Measurements from ENCODE around the gene NFATC1. TPM values are rescaled to one million over a fixed set of nuclear protein-coding genes. Genes with fewer than 3 reads are reported as not detected.
A peak's percentile ranks its signal among the peaks of the same experiment; 100 is the strongest.

Gene NFATC1
- total RNA-seq, 1 donor from 2014 or later = 52.6 TPM

DNA sequence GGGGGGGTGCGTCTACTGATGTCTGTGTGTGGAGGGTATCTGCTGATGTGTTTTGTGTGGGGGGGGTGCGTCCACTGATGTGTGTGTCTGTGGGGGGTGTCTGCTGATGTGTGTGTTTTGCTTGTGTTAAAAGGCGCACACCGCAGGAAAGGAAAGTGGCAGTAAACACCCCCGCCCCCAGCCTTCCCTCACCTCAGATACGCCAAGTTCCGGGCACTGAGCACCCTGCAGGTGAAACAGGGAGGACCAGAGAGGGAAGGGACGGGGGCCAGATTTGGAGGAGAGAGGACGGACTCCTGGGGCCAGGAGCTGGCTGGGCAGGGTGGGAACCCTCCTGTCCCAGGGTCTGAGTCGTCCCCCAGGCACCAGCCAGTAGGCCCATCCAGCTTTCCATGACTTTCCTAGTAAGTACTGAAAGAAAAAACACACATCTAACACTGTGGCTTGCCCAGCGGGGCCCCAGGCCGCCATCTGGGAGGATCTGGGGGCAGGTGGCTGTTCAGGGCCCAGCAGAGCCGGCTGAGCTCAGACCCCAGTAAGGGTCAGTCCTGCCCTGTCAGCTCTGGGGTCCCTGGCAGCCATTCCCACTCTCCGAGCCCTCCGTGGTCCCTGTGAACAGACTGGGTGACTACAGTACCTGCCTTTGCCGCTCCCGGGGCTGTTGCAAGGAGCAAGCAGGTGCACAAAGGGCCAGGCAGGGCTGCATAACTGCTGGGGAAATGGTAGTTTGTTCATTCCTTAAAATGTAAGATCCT lies 126.9 kb downstream of the NFATC1 start:
- ChIA-PET POLR2A (interaction anchor here (0.6 to 2.8 kb wide), 15 partner anchors 11 to 454 kb away, joined by 3 to 45 read pairs (median 15); partner anchors contain the start of genes ATP9B and NFATC1), CTCF (interaction anchor here (0.6 to 2.9 kb wide), 9 partner anchors 14 to 145 kb away, joined by 3 to 43 read pairs (median 4); no protein-coding TSS in a partner anchor)
- Mint-ChIP-seq H3K4me3 (peak overlapping the region; percentile 81), H3K27ac (peak overlapping the region; percentile 91), H3K27me3 (no peaks in the 10 kb centered on the region), H3K9me3 (no peaks in the 10 kb centered on the region), H3K4me1 (peaks cover 72% of the 10 kb centered on the region), H3K36me3 (ENCODE audit: low read depth) (peaks cover 15% of the 10 kb centered on the region)
- TF ChIP-seq, protein P1, sequence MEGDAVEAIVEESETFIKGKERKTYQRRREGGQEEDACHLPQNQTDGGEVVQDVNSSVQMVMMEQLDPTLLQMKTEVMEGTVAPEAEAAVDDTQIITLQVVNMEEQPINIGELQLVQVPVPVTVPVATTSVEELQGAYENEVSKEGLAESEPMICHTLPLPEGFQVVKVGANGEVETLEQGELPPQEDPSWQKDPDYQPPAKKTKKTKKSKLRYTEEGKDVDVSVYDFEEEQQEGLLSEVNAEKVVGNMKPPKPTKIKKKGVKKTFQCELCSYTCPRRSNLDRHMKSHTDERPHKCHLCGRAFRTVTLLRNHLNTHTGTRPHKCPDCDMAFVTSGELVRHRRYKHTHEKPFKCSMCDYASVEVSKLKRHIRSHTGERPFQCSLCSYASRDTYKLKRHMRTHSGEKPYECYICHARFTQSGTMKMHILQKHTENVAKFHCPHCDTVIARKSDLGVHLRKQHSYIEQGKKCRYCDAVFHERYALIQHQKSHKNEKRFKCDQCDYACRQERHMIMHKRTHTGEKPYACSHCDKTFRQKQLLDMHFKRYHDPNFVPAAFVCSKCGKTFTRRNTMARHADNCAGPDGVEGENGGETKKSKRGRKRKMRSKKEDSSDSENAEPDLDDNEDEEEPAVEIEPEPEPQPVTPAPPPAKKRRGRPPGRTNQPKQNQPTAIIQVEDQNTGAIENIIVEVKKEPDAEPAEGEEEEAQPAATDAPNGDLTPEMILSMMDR (IDR thresholded peaks at IDR 0.05) = no peak
- DNase-seq = peak; percentile 30
- no peak for ATAC-seq (ENCODE audit: low read depth)
- intact Hi-C loops (cut with micrococcal nuclease) = loop anchor here (1.0 to 10.0 kb wide), 10 partner anchors 15 to 622 kb away; partner anchors contain the start of genes ATP9B, CTDP1 and TXNL4A

DNA sequence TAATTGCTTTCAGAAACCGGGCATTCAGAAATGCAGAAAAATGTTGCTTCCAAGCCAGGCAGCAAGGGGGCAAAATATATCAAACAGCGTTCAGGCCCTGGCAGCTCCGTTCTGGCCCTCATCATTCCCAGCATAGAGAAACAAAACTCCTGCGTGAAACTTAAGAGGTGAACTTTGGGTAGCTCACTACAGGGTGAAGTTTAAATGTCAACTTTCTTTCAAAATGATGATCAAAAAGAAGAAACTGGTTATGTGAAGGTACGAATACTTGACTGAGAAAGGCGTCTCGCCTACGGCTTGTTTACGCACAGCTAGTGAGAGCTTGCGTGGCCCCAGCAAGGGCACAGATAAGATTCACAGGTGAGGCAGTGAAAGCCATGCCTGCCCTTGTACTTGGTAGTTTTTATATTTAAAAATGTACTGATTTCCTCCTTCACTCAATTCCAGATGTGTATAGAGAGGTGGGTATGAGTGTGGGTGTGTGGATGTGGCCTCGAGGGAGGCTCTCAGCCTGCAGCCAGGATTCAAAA lies 127.5 kb downstream of the NFATC1 start:
- peak; percentile 35 for ATAC-seq (ENCODE audit: low read depth)
- intact Hi-C loops (cut with micrococcal nuclease) = loop anchor here (1.0 to 10.0 kb wide), 10 partner anchors 16 to 622 kb away; partner anchors contain the start of genes ATP9B, CTDP1 and TXNL4A
- peaks cover 18% of the 10 kb centered on the region for H3K36me3 Mint-ChIP-seq (ENCODE audit: low read depth)
- no peaks in the 10 kb centered on the region for H3K27me3 Mint-ChIP-seq
- DNase-seq = no peak
- no peaks in the 10 kb centered on the region for H3K9me3 Mint-ChIP-seq
- peak overlapping the region; percentile 81 for H3K4me3 Mint-ChIP-seq
- CTCF ChIA-PET = interaction anchor here (0.6 to 2.9 kb wide), 13 partner anchors 14 to 145 kb away, joined by 3 to 43 read pairs (median 4); partner anchors contain the start of gene NFATC1
- peak overlapping the region; percentile 91 for H3K27ac Mint-ChIP-seq
- H3K4me1 Mint-ChIP-seq = peaks cover 66% of the 10 kb centered on the region
- TF ChIP-seq, protein P1 (IDR thresholded peaks at IDR 0.05) = no peak
- POLR2A ChIA-PET = interaction anchor here (0.6 to 2.8 kb wide), 20 partner anchors 11 to 455 kb away, joined by 3 to 45 read pairs (median 6); partner anchors contain the start of genes ATP9B and NFATC1

DNA sequence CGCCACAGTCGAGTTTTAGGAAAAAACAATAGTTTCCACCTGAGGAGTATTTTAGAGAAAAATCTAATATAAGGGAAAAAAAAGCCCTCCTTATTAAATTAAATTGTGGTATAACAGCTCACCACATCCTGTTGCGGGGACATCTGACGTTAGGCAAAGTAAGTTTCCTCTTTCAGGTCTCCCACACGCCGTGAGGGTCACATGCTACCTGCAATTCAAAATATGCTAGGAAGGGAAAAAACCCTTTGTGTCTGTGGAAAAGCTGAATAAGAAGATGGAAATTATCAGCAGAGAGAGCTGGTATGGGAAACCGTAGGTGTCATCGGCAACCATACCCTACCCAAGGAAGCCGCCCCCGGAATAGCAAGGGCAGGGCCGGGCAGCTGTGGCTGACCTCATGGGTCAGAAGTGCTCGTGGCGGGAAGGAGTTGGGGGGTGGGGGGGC lies 128.0 kb downstream of the NFATC1 start:
- ChIA-PET CTCF (interaction anchor here (0.8 to 2.9 kb wide), 11 partner anchors 15 to 146 kb away, joined by 3 to 43 read pairs (median 4); partner anchors contain the start of gene NFATC1), POLR2A (interaction anchor here (0.6 to 2.8 kb wide), 18 partner anchors 12 to 149 kb away, joined by 3 to 45 read pairs (median 8); partner anchors contain the start of gene NFATC1)
- no peaks in the 10 kb centered on the region for H3K9me3 Mint-ChIP-seq
- H3K27me3 Mint-ChIP-seq = no peaks in the 10 kb centered on the region
- intact Hi-C loops (cut with micrococcal nuclease) = loop anchor here (1.0 to 10.0 kb wide), 13 partner anchors 16 to 621 kb away; partner anchors contain the start of genes ATP9B, CTDP1 and TXNL4A
- peaks cover 64% of the 10 kb centered on the region for H3K4me1 Mint-ChIP-seq
- ATAC-seq (ENCODE audit: low read depth) (peak; percentile 63), DNase-seq (no peak)
- peak overlapping the region; percentile 81 for H3K4me3 Mint-ChIP-seq
- TF ChIP-seq, protein P1 (IDR thresholded peaks at IDR 0.05) = no peak
- peaks cover 21% of the 10 kb centered on the region for H3K36me3 Mint-ChIP-seq (ENCODE audit: low read depth)
- peak overlapping the region; percentile 91 for H3K27ac Mint-ChIP-seq

DNA sequence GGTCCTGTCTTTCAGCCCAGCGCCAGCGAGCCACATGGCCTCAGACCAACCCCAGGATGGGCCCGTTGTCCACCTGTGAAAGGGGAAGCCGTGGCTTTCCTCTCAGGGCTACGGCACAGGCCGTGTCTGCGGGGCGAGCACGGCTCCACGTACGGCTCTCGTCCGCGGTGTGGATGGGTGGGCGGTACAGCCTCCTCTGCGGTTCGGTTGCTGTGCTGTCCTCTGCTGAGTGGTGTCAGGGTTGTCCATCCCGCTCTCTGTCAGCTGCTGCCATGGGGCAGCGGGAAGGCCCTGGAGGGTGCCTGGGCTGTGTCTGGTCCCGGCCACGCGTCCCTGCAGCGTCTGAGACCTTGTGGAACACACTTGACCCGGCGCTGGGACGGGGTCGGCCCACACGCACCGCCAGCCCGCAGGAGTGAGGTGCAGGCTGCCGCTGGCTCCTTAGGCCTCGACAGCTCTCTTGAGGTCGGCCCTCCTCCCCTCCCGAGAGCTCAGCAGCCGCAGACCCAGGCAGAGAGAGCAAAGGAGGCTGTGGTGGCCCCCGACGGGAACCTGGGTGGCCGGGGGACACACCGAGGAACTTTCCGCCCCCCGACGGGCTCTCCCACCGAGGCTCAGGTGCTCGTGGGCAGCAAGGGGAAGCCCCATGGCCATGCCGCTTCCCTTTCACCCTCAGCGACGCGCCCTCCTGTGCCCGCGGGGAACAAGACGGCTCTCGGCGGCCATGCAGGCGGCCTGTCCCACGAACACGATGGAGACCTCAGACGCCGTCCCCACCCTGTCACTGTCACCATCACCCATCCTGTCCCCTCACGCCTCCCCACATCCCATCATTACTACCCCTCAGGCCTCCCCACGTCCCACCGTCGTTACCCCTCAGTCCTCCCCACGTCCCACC lies 128.7 kb downstream of the NFATC1 start:
- CTCF ChIA-PET = interaction anchor here (0.8 to 2.9 kb wide), 8 partner anchors 16 to 146 kb away, joined by 3 to 43 read pairs (median 6); partner anchors contain the start of gene NFATC1

More for the DNA sequence above, 128.7 kb downstream of the NFATC1 start:
- peak; percentile 56 for DNase-seq
- H3K9me3 Mint-ChIP-seq = no peaks in the 10 kb centered on the region
- TF ChIP-seq, protein P1 (IDR thresholded peaks at IDR 0.05) = no peak
- POLR2A ChIA-PET = interaction anchor here (0.9 to 2.8 kb wide), 14 partner anchors 17 to 143 kb away, joined by 3 to 45 read pairs (median 16); partner anchors contain the start of gene NFATC1
- H3K4me1 Mint-ChIP-seq = peaks cover 64% of the 10 kb centered on the region
- peak overlapping the region; percentile 81 for H3K4me3 Mint-ChIP-seq
- intact Hi-C loops (cut with micrococcal nuclease) = loop anchor here (1.0 to 10.0 kb wide), 6 partner anchors 18 to 620 kb away; partner anchors contain the start of gene ATP9B
- H3K27me3 Mint-ChIP-seq = no peaks in the 10 kb centered on the region
- peak overlapping the region; percentile 91 for H3K27ac Mint-ChIP-seq
- ATAC-seq (ENCODE audit: low read depth) = peak; percentile 41
- H3K36me3 Mint-ChIP-seq (ENCODE audit: low read depth) = peaks cover 27% of the 10 kb centered on the region

Data from activated B cell treated with CpG ODN at 0.5 μM for 24 hours (primary cell).